Kidney capillary endothelial cell (primary cell): ENCODE data around the gene DUS2.
"Not testable (repeated sequence)": the region's sequence is repeated elsewhere in the genome, so short reads cannot be mapped to it uniquely, and the experiment has no call there.

Source experiments
- DNase-seq: peaks from one replicate; pipeline ENCODE4 v3.0.0-alpha.2; 2018; ENCODE audit warnings: low spot score

DUS2 gene

DNA sequence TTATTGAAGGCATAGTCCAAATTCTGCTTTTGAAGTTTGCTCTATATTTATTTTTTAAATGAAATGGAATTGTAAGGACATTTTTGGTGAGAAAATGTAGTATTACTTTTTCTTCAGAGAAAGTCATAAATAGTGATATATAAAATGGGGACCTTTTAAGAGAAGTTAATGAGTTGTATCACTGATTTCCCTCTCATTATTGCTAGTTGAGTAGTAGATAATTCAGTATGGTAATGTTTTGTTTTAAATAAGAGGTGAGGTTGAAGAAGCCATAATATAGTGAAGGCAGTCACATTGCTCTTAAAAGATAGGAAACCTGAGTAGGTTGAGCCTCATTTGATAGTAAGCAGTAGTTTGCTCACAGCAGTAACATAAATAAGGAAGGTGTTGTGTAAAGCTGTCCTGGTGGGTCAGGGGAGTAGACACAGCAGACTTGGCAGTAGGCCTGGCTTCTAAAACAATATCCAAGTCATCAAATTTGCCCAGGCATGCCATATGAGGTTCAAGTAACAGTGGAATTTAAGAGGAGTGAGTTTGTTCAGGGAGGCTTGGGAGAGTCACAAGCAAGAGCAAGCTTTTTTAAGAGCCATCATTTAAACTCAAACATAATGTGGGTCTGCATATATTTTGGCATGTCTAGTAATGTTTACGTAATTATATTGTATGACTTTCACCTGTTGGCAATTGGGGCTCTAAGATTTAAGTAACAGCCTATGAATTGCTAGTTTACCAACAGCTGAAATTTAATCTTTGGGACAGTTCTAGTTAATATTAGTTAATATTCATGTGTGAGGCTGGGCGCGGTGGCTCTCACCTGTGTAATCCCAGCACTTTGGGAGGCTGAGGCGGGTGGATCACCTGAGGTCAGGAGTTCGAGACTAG is 68.5 kb downstream of the DUS2 start:
- DNase-seq = no peak

DNA sequence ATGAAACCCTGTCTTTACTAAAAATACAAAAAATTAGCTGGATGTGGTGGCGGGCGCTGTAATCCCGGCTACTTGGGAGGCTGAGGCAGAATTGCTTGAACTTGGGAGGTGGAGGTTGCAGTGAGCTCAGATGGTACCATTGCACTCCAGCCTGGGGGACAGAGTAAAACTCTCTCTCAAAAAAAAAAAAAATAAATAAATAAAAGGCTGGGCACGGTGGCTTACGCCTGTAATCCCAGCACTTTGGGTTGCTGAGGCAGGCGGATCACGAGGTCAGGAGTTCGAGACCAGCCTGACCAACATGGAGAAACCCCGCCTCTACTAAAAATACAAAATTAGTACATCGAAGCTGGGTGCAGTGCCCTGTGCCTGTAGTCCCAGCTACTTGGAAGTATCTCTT is 69.2 kb downstream of the DUS2 start:
- DNase-seq = not testable (repeated sequence)

DNA sequence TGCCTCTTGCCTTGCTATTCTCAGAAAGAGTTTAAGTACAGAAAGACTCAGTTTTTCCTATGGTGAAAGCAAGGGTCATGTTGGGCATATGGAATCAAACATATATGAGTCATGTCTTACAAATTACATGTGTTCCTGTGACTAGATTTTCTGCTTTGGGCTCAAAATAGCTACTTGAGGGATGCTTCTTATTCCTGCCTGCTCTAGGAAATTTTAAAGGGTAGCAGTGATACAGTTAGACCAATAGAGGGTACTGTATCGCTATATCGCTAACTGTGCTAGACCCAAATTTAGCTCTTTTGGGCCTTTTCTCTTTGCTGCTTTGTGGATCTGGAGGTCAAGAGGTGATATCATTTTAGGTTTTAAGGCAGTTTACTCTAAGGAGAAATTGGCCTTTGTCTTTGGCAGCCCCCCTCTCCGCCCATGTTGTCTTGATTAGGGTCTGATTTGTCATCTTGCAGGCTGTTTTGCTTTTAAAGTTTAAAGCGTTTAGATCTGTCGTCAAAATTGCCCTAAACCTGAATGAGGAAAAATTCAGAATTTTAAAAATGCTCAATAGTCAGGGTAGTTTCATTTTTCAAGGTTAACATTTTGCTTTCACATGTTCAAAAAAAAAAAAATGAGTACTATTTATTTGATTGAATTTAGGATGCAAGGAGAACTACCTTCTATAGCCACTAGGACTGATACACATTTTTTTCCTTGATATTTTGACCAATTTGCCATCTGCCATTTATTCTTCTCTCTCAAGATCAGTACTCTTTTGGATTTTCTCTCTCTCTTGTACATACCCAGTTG is 70.9 kb downstream of the DUS2 start:
- peak; percentile 52 for DNase-seq

DNA sequence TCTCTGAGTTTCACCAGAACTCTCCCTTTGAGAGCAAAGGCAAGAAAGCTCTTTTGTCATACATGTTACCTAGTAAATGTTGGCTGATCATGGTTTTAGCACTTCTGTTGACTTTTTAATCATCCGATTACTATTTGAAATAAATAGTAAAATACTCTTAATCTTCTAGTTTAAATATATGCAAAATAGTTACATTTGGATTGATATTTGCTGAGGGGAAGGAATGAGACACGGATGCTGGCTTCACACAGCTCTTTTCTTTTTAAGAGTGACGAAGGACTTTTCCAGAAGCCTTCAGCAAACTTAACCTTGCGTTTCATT is 71.5 kb downstream of the DUS2 start:
- DNase-seq = no peak

DNA sequence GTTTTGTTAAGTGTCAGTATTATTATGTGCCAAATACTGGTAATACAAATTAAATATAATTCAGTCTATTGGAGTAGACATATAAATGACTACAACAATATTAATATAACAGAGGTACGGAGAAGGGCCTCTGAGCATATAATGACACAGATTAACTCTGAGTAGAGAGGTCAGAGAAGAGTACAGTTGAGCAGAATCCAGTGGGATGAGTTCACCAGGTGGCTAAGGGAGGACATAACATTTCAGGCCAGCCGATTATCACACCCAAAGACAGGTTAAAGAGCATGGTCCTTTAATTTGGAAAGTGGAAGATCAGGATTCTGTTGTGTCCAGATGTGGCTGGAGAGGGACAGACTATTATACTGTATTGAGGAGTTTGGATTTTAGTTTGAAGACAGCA is 73.4 kb downstream of the DUS2 start:
- DNase-seq = no peak

DNA sequence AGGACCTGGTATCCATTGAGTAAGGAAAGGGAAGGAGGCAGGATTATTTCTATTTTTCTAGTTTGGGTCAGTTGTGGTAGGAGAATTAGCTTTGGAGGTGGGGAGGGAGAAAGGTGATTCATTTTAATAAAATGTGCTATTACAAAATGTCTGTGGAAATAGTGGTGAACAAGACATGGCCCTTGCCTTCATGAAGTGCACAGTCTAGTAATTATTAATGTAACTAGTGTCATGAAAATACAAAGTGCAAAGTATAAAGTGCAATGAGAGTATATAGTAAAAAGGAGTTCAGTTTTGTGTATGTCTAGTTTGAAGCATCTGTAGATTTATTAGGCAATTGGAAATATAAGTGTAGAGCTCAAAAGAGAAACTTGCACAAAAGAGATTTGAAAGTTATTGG is 74.0 kb downstream of the DUS2 start:
- DNase-seq = no peak

DNA sequence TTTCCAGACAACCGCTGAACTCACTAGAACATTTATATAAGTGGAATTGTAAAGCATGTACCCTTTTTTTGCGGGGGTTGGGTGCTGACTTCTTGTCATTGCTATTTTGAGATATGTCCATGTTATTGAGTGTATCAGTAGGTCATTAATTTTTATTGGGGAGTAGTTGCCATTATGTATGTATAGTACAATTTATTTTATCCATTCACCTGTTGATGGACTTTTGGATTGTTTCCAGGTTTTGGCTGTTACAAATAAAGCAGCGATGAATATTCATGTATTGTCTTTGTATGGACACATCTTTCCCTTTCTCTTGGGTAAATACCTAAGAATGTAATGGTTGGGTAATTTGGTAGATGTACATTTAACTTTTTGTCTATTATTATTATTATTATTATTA is 74.8 kb downstream of the DUS2 start:
- DNase-seq = no peak

DNA sequence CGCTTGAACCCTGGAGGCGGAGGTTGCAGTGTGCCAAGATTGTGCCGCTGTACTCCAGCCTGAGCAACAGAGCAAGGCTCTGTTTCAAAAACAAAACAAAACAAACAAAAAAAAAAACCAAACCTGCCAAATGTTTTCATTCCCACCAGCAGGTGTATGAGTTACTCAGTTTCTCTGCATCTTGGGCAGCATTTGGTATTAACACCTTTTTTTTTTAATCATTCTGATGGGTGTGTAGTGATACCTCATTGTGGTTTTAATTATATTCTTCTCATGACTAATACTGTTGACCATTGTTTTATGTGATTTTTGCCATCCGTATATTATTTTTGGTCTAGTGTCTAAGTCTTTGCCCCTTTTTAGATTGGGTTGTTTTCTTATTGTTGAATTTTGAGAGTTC is 77.4 kb downstream of the DUS2 start:
- DNase-seq = no peak

DNA sequence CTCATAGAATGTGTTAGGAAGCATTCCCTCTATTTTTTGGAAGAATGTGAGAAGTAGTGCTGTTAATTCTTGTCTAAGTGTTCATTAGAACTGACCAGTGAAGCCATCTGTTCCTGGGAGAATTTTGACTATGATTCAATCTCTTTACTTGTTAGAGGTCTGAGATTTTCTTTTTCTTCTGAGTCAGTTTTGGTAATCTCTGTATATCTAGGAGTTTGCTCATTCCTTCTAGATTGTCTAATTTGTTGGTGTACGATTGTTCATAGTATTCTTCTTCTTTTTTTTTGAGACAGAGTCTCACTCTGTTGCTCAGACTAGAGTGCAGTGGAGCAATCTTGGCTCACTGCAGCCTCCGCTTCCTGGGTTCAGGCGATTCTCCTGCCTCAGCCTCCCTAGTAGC is 82.5 kb downstream of the DUS2 start:
- no peak for DNase-seq

DNA sequence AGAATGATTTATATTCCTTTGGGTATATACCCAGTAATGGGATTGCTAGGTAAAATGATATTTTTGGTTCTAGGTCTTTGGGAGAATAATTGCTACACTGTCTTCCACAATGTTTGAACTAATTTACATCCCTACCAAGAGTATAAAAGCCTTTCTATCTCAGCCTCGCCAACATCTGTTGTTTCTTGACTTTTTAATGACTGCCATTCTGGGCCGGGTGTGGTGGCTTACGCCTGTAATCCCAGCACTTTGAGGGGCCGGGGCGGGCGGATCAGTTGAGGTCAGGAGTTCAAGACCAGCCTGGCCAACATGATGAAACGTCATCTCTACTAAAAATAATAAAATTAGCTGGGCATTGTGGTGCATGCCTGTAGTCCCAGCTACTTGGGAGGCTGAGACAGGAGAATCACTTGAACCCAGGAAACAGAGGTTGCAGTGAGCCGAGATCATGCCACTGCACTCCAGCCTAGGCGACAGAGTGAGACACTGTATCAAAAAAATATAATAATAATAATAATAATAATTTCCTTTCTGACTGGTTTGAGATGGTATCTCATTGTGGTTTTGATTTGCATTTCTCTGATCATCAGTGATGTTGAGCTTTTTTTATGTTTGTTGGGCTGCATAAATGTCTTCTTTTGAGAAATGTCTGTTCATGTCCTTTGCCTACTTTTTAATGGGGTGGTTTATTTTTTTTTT is 84.3 kb downstream of the DUS2 start:
- not testable (repeated sequence) for DNase-seq

DNA sequence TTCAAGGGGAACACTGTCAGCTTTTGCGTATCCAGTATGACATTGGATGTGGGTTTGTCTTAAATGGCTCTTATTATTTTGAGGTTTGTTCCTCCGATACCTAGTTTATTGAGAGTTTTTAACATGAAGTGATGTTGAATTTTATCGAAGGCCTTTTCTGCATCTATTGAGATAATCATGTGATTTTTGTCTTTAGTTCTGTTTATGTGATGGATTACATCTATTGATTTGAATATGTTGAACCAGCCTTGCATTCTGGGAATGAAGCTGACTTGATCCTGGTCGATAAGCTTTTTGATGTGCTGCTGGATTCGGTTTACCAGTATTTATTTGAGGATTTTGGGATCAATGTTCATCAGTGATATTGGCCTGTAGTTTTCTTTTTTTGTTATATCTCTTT is 86.1 kb downstream of the DUS2 start:
- DNase-seq = not testable (repeated sequence)

DNA sequence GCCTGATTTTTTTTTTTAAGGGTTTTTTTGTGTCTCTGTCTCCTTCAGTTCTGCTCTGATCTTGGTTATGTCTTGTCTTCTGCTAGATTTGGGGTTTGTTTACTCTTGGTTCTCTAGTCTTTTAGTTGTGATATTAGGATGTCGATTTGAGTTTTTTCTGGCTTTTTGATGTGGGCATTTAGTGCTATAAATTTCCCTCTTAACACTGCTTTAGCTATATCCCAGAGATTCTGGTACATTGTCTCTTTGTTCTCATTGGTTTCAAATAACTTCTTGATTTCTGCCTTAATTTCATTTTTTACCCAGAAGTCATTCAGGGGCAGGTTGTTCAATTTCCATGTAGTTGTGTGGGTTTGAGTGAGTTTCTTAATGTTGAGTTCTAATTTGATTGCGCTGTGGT is 87.5 kb downstream of the DUS2 start:
- not testable (repeated sequence) for DNase-seq

DNA sequence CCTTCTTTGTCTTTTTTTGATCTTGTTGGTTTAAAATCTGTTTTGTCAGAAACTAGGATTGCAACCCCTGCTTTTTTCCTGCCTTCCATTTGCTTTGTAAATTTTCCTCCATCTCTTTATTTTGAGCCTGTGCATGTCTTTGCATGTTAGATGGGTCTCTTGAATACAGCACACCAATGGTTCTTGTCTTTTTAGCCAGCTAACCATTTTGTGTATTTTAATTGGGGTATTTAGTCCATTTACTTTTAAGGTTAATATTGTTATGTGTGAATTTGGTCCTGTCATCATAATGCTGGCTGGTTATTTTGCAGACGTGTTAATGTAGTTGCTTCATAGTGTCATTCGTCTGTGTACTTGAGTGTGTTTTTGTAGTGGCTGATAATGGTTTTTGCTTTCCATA is 88.3 kb downstream of the DUS2 start:
- no peak for DNase-seq

DNA sequence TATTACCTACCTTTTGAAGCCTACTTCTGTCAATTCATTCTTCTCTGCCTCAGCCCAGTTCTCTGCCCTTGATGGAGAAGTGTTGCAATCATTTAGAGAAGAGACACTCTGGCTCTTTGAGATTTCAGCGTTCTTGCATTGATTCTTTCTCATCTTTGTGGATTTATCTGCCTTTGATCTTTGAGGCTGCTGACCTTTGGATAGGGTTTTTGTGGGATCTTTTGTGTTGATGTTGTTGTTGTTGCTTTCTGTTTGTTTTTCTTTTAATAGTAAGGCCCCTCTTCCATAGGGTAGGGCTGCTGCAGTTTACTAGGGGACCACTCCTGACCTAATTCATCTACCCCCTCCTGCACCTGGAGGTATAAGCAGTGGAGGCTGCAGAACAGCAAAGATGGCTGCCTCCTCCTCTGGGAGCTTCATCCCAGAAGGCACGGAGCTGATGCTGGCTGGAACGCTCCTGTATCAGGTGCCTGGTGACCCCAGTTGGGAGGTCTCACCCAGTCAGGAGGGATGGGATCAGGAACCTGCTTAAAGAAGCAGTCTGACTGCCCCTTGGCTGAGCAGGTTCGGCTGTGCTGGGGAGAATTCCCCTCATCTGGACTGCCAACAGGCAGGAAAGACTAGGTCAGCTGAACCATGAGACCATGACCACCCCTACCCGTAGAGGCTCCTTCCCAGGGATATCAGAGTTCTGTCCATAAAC is 90.1 kb downstream of the DUS2 start:
- no peak for DNase-seq

DNA sequence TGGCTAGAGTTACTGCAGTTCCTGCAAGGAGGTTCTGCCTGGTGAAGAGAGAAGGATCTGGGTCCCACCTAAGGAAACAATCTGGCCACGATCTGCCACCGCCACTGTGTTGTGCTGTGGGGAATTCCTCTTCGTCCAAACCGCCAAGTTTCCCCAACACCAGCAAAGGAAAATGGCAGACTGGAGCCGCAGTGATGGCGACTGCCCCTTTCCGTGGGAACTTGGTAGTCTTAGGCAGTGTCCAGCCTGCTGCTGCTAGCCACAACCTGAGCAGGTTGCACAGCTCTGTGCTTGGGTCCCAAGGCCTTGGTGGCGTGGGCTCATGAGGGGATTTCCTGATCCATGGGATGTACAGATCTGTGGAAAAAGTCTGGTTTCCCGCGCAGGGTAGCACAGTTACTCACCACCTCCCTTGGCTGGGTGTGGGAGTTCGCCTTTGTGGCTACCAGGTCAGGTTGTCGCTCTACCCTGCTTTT is 90.7 kb downstream of the DUS2 start:
- DNase-seq = no peak

DNA sequence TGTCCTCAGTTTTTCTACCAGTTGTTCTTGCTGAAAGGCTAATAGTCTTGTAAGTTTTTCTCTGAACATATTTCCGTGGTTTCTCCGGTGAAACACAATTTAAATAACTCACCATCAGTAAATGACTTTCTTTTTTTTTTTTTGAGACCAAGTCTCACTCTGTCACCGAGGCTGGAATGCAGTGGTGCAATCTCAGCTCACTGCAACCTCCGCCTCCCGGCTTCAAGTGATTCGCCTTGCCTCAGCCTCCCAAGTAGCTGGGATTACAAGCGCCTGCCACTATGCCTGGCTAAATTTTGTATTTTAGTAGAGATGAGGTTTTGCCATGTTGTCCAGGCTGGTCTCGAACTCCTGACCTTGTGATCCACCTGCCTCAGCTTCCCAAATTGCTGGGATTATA is 91.9 kb downstream of the DUS2 start:
- DNase-seq = not testable (repeated sequence)

DNA sequence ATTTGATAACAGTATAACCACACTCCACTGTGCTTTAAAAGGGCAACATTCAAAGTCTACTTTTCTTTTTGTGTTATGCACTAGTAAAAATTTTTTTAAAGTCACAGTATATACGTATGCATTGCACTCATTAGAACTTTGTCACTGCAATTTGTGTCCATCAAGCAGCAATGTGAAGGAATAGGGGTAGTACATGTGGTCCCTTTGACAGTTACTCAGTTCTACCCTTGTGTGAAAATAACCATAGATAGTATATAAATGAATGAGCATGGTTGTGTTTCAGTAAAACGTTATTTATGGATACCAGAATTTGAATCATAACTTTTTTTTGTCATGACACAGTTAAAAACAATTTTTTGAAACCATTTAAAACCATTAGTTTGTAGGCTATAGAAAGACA is 92.8 kb downstream of the DUS2 start:
- no peak for DNase-seq

DNA sequence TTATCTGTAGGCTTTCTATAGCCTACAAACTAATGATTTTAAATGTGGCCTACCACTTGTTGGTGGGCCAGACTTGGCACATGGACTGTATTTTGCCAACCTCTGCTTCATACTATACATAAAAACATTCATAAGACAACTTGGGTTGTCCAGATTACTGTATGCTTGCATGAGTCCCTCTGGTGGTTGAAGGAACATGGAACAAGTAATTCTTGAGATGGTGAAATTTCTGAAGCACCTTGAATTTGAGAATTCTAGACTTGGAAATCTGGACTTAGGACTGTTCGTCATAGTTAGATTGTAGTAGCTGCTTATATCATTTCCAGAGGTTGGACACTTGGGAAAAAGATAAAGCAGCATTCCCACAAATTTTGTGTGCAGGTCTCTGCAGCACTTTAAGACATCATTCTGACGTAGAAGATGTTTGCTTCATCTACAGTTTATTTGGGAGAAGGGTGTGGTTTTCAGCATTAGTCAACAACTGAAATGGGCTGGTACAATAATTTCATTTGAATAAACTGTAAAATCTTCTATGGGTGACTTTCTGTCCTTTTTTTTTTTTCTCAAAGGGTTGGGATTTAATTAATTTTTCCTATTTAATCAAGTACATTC is 93.3 kb downstream of the DUS2 start:
- DNase-seq = no peak

DNA sequence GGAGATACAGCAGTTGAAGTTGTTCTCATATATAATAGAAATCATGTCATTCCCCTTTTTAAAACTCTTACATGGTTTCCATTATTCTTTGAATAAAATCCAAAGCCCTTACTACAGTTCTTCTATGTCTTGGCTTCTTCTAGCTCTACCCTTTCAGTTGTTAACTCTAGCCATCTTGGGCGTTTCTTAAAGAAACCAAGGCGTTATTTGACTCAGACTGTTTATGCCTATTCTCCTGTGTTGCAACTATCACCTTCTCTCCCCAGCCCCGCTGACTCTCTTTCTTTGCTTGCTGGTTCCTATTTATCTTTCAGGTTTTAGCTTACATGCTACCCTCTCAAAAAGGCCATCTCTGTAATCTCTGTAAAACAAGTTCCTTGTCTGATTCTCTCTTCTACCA is 94.8 kb downstream of the DUS2 start:
- DNase-seq = no peak

DNA sequence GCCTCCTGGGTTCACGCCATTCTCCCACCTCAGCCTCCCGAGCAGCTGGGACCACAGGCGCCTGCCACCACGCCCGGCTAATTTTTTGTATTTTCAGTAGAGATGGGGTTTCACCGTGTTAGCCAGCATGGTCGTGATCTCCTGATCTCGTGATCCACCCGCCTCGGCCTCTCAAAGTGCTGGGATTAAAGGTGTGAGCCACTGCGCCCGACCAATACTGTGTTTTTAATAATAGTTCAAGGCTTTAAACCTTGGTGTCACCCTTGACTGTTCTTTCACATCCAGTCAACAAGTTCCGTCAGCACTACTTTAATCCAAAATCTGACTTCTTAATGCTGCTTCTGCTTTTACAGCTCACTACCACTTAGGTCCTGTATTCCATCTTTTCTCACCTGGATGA is 95.9 kb downstream of the DUS2 start:
- DNase-seq = not testable (repeated sequence)

DNA sequence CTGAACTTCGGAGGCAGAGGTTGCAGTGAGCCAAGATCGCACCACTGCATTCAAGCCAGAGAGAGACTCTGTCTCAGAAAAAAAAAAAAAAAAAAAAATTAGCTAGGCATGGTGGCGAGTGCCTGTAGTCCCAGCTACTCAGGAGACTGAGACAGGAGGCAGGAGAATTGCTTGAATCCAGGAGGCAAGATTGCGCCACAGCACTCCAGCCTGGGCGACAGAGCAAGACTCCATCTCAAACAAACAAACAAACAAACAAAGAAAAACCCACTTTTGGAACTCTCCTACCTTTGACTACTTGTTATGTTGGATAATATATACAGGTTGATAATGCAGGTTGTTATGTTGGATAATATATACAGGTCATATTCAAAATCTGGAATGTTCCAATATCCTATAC is 97.4 kb downstream of the DUS2 start:
- not testable (repeated sequence) for DNase-seq

DNA sequence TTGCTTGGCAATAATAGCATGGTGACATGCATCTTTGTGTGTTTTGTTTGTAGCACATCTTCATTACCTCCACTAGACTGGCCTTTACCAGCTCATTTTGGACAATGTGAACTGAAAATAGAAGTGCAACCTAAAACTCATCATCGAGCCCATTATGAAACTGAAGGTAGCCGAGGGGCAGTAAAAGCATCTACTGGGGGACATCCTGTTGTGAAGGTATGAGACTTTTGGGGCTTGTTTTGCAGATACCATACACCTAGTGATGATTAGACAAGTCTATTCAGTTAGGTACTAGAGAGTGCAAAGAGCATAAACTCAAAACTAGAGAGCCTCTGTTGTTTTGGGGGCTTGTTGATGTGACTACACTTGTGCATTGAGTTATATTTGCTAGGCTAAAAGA is 103.3 kb downstream of the DUS2 start:
- DNase-seq = no peak
